IPS-20b (cell line): ENCODE results near the gene ENO3.

ENCODE experiments used
- H3K27ac ChIP-seq: one replicate; pipeline ENCODE4 v1.5.1; 2013; ENCODE audit warnings: low read length
- H3K27me3 ChIP-seq: 2 replicates; pipeline ENCODE4 v1.6.1; 2013; ENCODE audit warnings: mild to moderate bottlenecking, low read length, inconsistent platforms; ENCODE audit not compliant: insufficient read depth
- H3K36me3 ChIP-seq: 2 replicates; pipeline ENCODE4 v1.6.1; 2013; ENCODE audit warnings: low read depth, mild to moderate bottlenecking, inconsistent platforms, low read length, moderate library complexity; ENCODE audit not compliant: insufficient read depth
- H3K4me1 ChIP-seq: 2 replicates; pipeline ENCODE4 v1.6.1; 2013; ENCODE audit warnings: mild to moderate bottlenecking, control low read depth, inconsistent platforms, low read length, moderate library complexity; ENCODE audit not compliant: insufficient read depth
- H3K4me3 ChIP-seq: 2 replicates; pipeline ENCODE4 v1.5.1; 2013; ENCODE audit warnings: mild to moderate bottlenecking, low read length, inconsistent platforms
- H3K9ac ChIP-seq: 2 replicates; pipeline ENCODE4 v1.6.1; 2013; ENCODE audit warnings: low read depth, mild to moderate bottlenecking, inconsistent platforms, low read length, moderate library complexity
- H3K9me3 ChIP-seq: 2 replicates; pipeline ENCODE4 v1.6.1; 2013; ENCODE audit warnings: mild to moderate bottlenecking, low read depth, low read length, inconsistent platforms; ENCODE audit not compliant: insufficient read depth

Gene ENO3

GRCh38 chr17:4986951-4987766 lies 36.2 kb downstream of the ENO3 start, which contains the start of gene CAMTA2:
Gene CAMTA2, minus strand, starts transcription at chr17:4987675. Its CDS starts 1,453 bp downstream, at chr17:4986222.
- Histone ChIP-seq H3K4me3 (peak within 1 kb of the TSS; percentile 86), H3K27ac (no peak within 1 kb of the TSS), H3K9ac (peak within 1 kb of the TSS; percentile 73; the same call in 1 of the 2 replicates), H3K36me3 (no peaks in the 10 kb centered on the region), H3K9me3 (no peaks in the 10 kb centered on the region), H3K4me1 (peaks cover 5% of the 10 kb centered on the region; the same call in 1 of the 2 replicates), H3K27me3 (peaks cover 44% of the 10 kb centered on the region)

- H3K27me3 ChIP-seq, result peaks cover 37% of the 10 kb centered on the region
- peaks cover 5% of the 10 kb centered on the region; the same call in 1 of the 2 replicates for H3K4me1 ChIP-seq
- no peaks in the 10 kb centered on the region for H3K9me3 ChIP-seq
- no peak overlapping the region for H3K27ac ChIP-seq
- H3K36me3 ChIP-seq, result no peaks in the 10 kb centered on the region
- H3K4me3 ChIP-seq, result peak overlapping the region; percentile 86
- peak overlapping the region; percentile 73; the same call in 1 of the 2 replicates for H3K9ac ChIP-seq
These were observed 37.0 kb downstream of the ENO3 start for GRCh38 chr17:4987767-4988567.

GRCh38 chr17:4994081-4994595 lies 43.2 kb downstream of the ENO3 start:
- peaks cover 26% of the 10 kb centered on the region for H3K27me3 ChIP-seq
- no peaks in the 10 kb centered on the region for H3K9me3 ChIP-seq
- H3K4me1 ChIP-seq, result peaks cover 6% of the 10 kb centered on the region
- H3K27ac ChIP-seq, result no peak overlapping the region
- no peaks in the 10 kb centered on the region for H3K36me3 ChIP-seq
- no peak overlapping the region for H3K4me3 ChIP-seq
- no peak overlapping the region for H3K9ac ChIP-seq

GRCh38 chr17:4997302-4998026 lies 46.5 kb downstream of the ENO3 start, which contains the start of the genes INCA1 and KIF1C:
Gene INCA1, minus strand, starts transcription at chr17:4997522. Its CDS starts 3,085 bp downstream, at chr17:4994437.
Gene KIF1C, plus strand, starts transcription at chr17:4997950. Its CDS starts 2,297 bp downstream, at chr17:5000247.
- peak within 1 kb of the TSS; percentile 78; the same call in 1 of the 2 replicates for H3K9ac ChIP-seq

GRCh38 chr17:4998027-4998731 lies 47.3 kb downstream of the ENO3 start:
- Histone ChIP-seq H3K9ac (peak overlapping the region; percentile 78; the same call in 1 of the 2 replicates), H3K4me1 (peaks cover 10% of the 10 kb centered on the region), H3K9me3 (no peaks in the 10 kb centered on the region), H3K4me3 (peak overlapping the region; percentile 84), H3K36me3 (peaks cover 27% of the 10 kb centered on the region), H3K27ac (no peak overlapping the region), H3K27me3 (peaks cover 17% of the 10 kb centered on the region)

More at GRCh38 chr17:4997302-4998026, 46.5 kb downstream of the ENO3 start, which contains the start of the genes INCA1 and KIF1C:
- Histone ChIP-seq H3K4me3 (peak within 1 kb of the TSS; percentile 84), H3K27ac (no peak within 1 kb of the TSS), H3K36me3 (peaks cover 20% of the 10 kb centered on the region), H3K27me3 (peaks cover 17% of the 10 kb centered on the region), H3K4me1 (peaks cover 10% of the 10 kb centered on the region), H3K9me3 (no peaks in the 10 kb centered on the region)

GRCh38 chr17:4998732-4999429 lies 48.0 kb downstream of the ENO3 start:
- Histone ChIP-seq H3K4me3 (peak overlapping the region; percentile 84), H3K27me3 (peaks cover 17% of the 10 kb centered on the region), H3K27ac (no peak overlapping the region)

GRCh38 chr17:4999430-5000093 lies 48.6 kb downstream of the ENO3 start:
- Histone ChIP-seq H3K36me3 (peaks cover 41% of the 10 kb centered on the region), H3K27me3 (peaks cover 17% of the 10 kb centered on the region), H3K27ac (no peak overlapping the region), H3K9ac (peak overlapping the region; percentile 78), H3K4me1 (peaks cover 10% of the 10 kb centered on the region), H3K9me3 (no peaks in the 10 kb centered on the region), H3K4me3 (peak overlapping the region; percentile 84)

More at GRCh38 chr17:4998732-4999429, 48.0 kb downstream of the ENO3 start:
- peak overlapping the region; percentile 78 for H3K9ac ChIP-seq
- H3K4me1 ChIP-seq, result peaks cover 10% of the 10 kb centered on the region
- no peaks in the 10 kb centered on the region for H3K9me3 ChIP-seq
- peaks cover 34% of the 10 kb centered on the region for H3K36me3 ChIP-seq

GRCh38 chr17:5000237-5000639 lies 49.3 kb downstream of the ENO3 start:
- Histone ChIP-seq H3K4me1 (peaks cover 10% of the 10 kb centered on the region), H3K27me3 (peaks cover 15% of the 10 kb centered on the region), H3K9ac (no peak overlapping the region), H3K9me3 (no peaks in the 10 kb centered on the region), H3K27ac (no peak overlapping the region), H3K4me3 (no peak overlapping the region), H3K36me3 (peaks cover 47% of the 10 kb centered on the region)

GRCh38 chr17:5002121-5002788 lies 51.3 kb downstream of the ENO3 start:
- Histone ChIP-seq H3K4me3 (no peak overlapping the region), H3K27me3 (no peaks in the 10 kb centered on the region), H3K27ac (no peak overlapping the region), H3K36me3 (peaks cover 60% of the 10 kb centered on the region), H3K4me1 (peaks cover 10% of the 10 kb centered on the region; the same call in 1 of the 2 replicates), H3K9ac (no peak overlapping the region), H3K9me3 (no peaks in the 10 kb centered on the region)
